ENCODE measurements around the gene ZDHHC7.

Gene ZDHHC7

DNA sequence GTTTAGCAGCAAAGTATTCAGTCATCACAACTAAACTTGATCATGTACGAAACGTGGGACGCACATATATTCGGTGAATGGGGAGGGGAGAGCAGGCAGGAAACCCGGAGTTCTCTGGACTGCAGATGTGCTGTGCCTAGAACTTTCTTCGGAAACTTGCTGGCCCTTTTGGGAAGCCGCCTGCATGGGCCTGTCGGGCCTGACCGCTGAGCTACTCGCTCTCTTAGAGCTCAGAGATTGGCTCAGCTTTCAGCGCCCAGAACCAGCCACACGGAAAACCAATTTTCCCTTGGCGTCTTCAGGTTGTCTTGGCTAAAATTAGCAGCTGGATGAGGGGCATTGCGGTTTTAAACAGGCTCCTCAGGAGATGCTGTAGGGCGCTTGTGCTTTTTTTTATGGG, 38.1 kb downstream of the ZDHHC7 start:
- in situ Hi-C loops (cut with MboI; ENCODE audit: low sequenced_read_pairs): loop anchor here (10.0 to 25.0 kb wide), 3 partner anchors 218 to 461 kb away; partner anchors contain the start of genes KLHL36 and MEAK7

DNA sequence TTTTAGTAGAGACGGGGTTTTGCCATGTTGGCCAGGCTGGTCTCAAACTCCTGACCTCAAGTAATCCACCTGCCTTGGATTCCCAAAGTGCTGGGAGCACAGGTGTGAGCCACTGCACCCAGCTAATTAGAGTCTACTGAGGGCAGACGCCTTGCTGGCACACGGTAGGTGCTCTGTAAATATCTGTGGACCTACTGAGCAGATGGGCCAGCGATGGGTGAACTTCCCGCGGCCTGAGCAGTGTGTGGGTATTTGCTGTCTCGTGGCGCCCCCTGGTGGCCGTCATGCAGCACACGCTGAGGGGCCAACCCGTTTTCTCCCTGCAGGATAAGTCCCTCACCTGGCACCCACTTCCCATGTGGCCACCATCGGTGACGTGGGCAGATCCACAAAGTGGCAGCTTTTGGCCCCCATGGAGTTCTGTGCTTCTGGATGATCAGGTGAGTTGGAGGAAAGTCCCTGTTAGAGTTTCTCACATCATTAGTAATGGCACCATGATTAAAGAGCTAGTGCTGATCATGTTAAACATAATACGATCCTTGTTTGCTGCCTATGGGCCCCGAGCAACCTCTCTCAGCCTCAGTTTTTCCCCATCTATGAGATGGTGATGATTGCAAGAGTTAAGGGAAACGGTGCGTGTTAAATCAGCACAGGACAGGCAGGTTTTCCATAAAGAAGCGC, 40.7 kb downstream of the ZDHHC7 start:
- in situ Hi-C loops (cut with MboI; ENCODE audit: low sequenced_read_pairs): loop anchor here (10.0 to 25.0 kb wide), 3 partner anchors 216 to 458 kb away; partner anchors contain the start of genes KLHL36 and MEAK7

DNA sequence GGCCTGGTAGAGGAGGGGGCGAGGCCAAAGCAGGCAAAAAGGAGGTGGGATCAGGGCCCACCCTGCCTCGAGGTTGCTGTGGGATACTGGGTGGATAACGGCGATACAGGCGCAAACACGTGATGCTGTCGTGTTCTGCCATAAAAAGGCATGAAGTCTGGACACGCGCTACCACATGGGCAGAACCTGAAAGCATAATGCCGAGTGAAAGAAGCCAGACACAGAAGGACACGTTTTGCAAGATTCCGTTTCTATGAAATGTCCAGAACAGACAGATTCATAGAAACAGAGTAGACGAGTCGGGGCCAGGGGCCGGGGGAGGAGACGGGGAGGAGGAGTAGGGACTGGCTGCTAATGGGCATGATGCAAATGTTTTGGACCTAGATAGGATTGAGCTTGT, 43.5 kb downstream of the ZDHHC7 start:
- in situ Hi-C loops (cut with MboI; ENCODE audit: low sequenced_read_pairs): loop anchor here (25.0 kb wide), 2 partner anchors 331 to 456 kb away; partner anchors contain the start of genes KLHL36 and MEAK7

DNA sequence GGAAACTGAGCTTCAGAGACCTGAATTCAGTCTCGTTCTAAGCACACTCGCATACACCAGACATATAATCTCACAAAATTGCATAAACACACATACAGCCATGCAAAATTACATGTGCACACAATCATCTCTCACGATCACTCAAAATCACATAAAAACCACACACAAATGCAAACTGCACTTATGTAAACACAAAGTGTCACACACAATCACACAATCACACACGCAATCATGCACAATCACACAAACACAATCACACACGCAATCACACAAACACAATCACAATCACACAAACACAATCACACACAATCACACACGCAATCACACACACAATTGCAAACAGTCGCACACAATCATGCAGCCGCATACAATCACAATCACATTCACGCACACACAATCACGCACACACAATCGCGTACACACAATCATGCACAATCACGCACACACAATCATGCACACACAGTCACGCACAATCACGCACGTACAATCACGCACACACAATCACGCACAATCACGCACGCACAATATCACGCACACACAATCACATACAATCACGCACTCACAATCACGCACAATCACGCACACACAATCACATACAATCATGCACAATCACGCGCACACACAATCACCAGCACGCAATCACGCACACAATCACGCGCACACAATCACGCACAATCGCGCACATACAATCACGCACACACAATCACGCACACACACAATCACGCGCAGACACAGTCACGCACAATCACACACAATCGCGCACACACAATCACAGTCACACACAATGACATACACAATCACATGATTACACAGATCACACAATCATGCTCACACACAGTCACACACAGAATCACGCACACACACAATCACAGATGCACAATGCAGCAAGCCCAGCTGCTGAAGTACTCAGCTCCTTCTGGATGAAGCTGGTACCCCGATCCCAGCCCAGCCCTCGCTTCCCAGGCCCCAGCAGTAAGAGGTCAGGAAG, 45.6 kb downstream of the ZDHHC7 start:
- in situ Hi-C loops (cut with MboI; ENCODE audit: low sequenced_read_pairs): loop anchor here (25.0 kb wide), 2 partner anchors 328 to 453 kb away; partner anchors contain the start of genes KLHL36 and MEAK7

DNA sequence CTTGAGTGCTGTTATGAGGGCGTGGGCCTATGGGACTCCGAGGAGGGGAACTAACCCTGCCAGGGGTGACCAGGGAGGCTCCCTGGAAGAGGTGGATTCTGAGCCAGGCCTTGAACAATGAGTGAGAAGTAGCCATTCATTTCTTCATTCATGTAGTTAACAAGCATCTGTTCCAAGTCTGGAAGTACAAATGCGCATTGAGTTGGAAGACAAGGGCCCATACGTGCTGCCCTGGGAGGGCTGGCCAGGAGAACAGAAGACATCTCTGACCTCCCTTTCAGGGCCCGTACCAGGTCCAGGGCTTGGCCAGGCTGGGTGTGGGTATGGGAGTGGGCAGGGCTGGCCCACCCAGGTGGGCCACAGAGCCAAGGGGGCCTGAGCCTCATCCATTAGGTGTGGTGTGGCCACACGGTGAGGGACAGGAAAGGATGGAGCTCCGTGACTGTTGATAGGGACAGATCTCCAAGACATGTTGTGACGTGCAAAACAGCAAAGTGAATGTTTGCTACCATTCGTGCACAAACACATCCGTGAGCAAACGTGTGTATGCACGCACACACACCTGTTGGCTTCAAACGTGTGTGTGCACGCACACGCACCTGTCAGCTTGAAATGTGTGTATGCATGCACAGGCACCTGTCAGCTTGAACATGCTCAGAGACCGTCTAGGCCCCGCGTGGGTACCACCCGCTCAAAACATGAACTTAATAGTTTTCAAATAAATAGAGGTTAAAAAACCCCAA, 46.8 kb downstream of the ZDHHC7 start:
- in situ Hi-C loops (cut with MboI; ENCODE audit: low sequenced_read_pairs): loop anchor here (25.0 kb wide), 2 partner anchors 327 to 452 kb away; partner anchors contain the start of genes KLHL36 and MEAK7

DNA sequence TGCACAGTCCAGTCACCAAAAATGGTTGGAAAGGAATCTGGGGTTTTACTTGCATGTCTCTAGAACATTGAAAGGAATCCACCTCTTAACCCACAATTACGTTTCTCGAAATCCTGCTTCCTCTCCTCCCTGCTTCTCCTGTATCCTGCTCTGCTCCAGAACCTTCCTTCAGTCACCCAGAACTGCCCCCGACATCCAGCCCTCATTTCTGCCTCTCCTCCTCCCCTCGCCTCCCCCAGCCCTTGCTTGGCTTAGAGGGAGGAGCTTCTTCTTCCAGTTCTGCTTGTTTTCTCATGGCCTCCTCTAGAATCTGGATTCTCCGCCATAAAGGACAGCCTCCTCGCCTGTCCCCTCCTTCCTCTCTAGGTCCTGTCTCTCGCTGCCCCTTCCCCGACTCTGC, 48.3 kb downstream of the ZDHHC7 start:
- in situ Hi-C loops (cut with MboI; ENCODE audit: low sequenced_read_pairs): loop anchor here (25.0 kb wide), 2 partner anchors 326 to 451 kb away; partner anchors contain the start of genes KLHL36 and MEAK7

DNA sequence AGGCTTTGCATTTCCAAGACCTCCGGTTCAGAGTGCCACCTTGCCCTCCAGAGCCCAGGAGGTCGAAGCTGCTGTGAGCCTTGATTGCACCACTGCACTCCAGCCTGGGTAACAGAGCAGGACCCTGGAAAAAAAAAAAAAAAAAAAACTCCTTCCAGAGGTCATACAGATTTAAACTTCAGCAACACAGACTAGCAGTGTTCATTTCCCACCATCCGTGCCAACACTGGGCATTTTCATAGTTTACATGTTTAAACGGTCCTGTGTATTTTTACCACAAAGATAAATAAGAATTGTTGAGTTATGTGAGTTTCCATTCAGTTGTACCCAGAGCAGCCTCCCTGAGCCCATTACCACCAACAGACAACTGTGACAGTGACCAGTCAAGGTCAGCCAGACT, 50.4 kb downstream of the ZDHHC7 start:
- in situ Hi-C loops (cut with MboI; ENCODE audit: low sequenced_read_pairs): loop anchor here (25.0 kb wide), 2 partner anchors 324 to 449 kb away; partner anchors contain the start of genes KLHL36 and MEAK7

DNA sequence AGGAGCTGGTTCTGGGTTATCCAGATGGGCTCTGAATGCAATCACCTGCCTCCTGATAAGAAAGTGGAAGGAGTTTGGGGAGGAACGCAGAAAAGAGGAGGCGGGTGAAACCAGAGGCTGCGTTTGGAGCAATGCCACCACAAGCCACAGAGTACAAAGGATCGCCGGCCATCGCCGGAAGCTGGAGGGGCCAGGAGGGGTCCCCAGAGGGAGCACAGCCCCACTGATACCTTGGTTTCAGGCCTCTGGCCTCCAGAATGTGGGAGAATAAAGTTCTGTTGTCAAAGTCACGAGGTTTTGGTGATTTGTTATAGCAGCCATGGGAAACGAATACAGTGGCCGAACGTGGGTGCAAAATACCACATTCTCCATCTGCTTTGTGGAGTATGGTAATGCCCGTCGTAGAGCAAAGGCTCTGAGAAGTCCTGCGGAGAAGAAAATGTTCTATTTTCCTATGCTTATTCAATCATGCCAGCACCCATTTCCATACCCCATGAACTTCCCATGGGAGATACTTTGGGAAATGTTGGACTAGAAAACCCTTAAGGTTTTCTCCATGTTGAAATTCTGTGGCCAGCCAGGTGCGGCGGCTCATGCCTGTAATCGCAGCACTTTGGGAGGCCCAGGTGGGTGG, 51.4 kb downstream of the ZDHHC7 start:
- in situ Hi-C loops (cut with MboI; ENCODE audit: low sequenced_read_pairs): loop anchor here (25.0 kb wide), 2 partner anchors 323 to 448 kb away; partner anchors contain the start of genes KLHL36 and MEAK7

DNA sequence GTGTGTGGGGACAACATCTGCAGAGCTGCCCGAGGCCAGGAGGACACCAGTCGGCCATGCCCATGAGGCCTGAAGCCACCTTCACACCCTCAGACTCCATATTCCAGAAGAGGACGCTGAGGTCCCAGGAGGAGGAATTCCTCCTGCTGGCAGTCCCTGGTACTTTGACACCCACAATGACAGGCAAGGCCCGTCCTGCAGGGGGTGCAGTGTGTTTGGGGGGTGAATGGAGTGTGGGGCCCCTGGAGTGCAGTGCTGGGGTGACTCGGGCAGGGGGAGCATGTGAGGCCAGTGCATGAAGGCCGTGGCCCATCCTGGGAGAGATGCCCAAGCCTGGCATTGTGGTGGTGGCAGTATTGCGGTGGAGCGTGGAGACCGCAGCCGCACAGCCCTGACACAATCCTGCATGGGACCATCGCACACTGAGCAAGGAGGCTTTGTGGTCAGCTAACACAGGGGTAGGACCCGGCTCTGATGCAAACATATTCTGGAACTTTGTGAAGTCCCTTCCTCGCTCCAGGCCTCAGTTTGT, 52.2 kb downstream of the ZDHHC7 start:
- in situ Hi-C loops (cut with MboI; ENCODE audit: low sequenced_read_pairs): loop anchor here (25.0 kb wide), 2 partner anchors 322 to 447 kb away; partner anchors contain the start of genes KLHL36 and MEAK7

DNA sequence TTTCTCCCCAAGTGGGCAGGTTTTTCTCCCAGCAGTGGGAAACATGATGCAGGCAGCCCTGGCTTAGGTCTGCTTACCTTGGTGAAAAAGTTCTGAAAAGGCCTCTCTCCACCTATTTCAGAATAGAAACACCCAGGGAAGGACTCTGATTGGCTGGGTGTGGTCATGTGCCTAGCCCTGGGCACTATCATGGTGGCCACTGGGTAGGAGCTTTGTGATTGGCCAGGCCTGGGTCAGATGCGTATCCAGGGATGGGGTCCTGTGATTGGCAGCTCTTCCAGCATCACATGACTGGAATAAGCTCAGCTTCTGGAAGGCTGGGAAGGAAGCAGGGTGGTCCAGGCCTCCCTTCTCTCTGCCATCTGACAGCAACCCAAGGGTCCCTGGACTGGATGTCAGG, 53.5 kb downstream of the ZDHHC7 start:
- in situ Hi-C loops (cut with MboI; ENCODE audit: low sequenced_read_pairs): loop anchor here (25.0 kb wide), 2 partner anchors 320 to 445 kb away; partner anchors contain the start of genes KLHL36 and MEAK7

DNA sequence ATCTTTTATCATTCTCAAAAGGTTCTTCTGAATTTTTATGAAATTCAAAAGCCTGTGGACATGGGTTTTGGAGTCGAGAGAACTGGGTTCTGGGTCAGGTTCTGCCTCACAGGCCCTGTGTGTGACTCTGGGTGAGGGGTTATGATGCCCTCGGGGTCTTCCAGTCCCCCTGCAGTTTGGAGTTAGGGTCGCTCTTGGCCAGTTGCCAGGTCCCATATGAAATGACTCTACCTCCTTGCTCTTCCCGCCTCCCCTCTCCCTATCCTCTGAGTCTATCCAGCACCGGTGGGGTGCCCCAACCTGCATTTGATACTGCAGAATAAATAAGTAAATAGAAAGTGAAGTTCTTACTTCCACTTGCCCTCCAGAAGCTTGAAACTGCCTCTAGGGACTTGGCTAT, 54.1 kb downstream of the ZDHHC7 start:
- in situ Hi-C loops (cut with MboI; ENCODE audit: low sequenced_read_pairs): loop anchor here (25.0 kb wide), 2 partner anchors 320 to 445 kb away; partner anchors contain the start of genes KLHL36 and MEAK7

DNA sequence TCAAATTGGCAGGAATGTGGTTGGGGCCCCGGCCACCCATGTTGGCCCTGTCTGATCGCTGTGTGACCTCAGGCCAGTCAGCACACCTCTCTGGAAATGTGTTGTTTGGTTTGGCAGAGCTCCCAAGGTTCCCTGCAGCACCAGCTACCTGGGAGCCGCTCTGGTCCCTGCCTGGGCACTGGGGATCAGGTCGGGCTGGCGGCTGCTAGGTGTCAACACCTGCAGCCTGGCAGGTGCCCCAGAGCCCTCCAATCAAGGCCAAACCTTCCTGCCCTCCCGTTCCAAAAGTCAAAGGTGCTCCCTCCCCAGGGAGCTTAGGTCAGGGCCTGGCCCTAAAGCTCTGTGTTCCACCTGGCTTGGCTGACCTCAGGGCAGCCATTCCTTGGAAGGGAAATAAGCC, 55.9 kb downstream of the ZDHHC7 start:
- in situ Hi-C loops (cut with MboI; ENCODE audit: low sequenced_read_pairs): loop anchor here (25.0 kb wide), 2 partner anchors 318 to 443 kb away; partner anchors contain the start of genes KLHL36 and MEAK7

DNA sequence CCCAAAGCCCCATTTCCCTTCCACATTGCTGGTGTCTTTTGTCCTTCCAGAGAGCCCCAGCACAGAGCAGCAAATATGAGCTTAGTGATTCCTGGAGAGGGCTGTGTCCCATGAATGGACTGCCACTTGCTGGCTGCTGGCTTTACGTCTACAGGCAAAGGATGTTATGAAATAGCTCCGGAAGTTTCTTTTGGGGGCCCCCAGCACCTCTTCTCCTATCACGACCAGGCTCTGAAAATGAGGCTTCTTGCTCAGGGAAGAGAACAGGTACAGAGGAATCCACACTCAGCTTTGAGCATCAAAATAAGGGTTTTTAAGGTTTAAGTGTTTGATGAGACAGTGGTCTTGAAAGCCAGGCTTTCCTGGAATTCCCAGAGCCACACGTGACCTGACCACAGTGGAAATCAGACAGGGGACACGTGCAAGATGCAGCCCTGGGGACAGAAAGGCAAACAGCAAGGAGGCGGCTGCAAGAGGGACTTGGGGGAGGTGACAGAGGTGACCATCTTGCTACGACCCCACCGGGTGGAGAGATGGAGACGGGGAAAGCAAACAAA, 58.1 kb downstream of the ZDHHC7 start:
- in situ Hi-C loops (cut with MboI; ENCODE audit: low sequenced_read_pairs): loop anchor here (25.0 kb wide), 2 partner anchors 316 to 441 kb away; partner anchors contain the start of genes KLHL36 and MEAK7

DNA sequence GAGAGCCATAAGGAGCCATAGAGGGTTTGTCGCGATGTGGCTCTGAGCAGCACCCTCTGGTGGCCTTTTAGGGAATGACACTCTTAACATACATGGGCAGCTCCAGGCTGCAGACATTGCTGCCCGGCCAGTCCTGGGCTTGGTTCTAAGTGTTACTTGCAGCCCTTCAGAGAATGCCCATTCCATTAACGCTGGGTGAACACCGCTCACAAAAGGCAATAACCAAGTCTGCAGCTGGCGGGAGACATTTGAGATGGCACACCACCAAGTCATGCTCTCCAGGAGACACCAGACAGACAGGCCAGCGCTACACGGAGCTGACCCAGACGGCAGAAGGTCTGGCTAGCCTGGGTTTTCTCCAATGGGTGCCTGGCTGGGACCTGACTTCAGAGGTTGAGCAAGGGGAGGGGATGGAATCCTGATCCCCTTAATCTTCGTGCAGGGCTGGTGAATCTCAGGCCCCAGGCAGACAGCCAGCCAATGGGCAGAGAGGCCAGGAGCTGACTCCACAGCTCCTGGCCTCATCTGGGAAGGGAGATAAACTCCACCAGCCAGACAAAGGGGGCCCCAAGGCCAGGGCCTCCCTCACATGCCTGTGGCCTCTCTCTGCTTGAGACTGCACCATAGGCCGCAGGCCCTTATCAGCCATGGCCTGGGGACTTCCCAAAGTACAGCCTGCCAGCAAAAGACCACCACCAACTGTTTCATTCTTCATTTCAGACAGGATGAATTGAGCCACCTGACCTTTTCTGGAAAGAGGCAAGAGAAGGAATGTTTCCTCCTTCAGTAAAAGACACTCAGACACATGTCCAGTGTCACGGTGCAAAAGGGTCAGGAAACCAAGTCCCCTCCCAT, 58.8 kb downstream of the ZDHHC7 start:
- in situ Hi-C loops (cut with MboI; ENCODE audit: low sequenced_read_pairs): loop anchor here (25.0 kb wide), 2 partner anchors 315 to 440 kb away; partner anchors contain the start of genes KLHL36 and MEAK7

DNA sequence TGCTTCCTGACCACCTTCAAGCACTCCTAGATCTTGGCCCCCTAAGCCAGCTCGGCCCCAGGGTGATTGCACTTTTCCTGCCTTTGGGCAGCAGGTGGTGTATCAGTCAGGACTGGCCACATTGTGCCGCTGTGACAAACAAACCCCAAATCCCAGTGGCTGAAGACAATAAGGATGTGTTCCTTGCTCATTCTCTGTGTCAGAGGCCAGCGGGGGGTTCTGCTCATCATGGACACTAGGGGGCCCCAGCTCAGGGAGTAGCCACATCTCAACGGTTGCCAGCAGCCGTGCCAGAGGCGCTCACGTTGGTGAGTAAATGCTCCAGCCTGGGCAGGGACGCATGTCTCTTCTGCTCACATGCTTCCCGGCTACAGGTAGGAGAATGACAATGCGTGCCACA, 60.4 kb downstream of the ZDHHC7 start:
- in situ Hi-C loops (cut with MboI; ENCODE audit: low sequenced_read_pairs): loop anchor here (25.0 kb wide), 2 partner anchors 314 to 439 kb away; partner anchors contain the start of genes KLHL36 and MEAK7

DNA sequence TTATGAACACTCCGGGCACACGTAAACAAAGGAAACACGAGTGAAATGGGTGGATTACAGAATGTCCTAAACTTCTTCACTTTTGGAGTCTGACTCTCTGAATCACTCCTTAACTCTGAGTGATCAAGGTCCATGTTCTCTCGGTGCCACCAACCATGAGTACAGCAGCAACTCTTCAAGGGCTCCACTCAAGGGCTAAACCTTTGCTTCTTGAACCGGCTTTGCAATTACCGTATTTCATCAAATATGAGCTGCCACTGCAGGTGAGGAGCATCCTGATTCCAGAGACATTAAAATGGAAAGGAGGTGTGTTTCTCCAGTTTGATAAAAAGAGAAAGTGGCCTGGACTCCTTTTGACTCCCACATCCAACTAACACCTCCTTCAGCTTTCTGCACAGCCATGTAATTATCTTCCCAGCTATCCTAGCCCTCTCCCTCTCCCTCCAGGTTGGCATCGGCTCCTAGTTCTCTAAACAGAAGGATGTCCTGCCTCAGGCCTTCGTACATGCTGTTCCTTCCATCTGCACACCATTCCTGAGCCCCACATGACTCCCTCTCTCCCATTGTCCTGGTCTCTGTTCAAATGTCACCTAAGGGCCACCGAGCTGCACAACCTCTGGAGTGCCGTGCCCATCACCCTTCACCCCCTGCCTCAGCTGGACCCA, 61.4 kb downstream of the ZDHHC7 start:
- in situ Hi-C loops (cut with MboI; ENCODE audit: low sequenced_read_pairs): loop anchor here (25.0 kb wide), 2 partner anchors 313 to 438 kb away; partner anchors contain the start of genes KLHL36 and MEAK7

Measured in HL-60/S4 treated with retinoic acid at 250 ng/mL for 4 days and 3 days (cell line).